T-helper 17 cell (primary cell): ENCODE data around the gene KLHL26. TPM values are rescaled to one million over a fixed set of nuclear protein-coding genes. Genes with fewer than 3 reads are reported as not detected.
"Not testable (repeated sequence)": the region's sequence is repeated elsewhere in the genome, so short reads cannot be mapped to it uniquely, and the experiment has no call there.

Source experiments
- ATAC-seq: fragments of 150-1000 bp; cut with Tn5 transposase; 2 replicates; pipeline ENCODE4 v1.10.0; 2021; ENCODE audit warnings: mild to moderate bottlenecking, moderate library complexity
- DNase-seq, 3 donors: peaks; one replicate each; pipeline versions ENCODE4 v3.0.0 to v3.0.0-alpha.2; 2020 to 2021
- H3K9me3 ChIP-seq: one replicate; pipeline ENCODE4 v1.7.0; 2013; ENCODE audit warnings: low read length, mild to moderate bottlenecking; ENCODE audit not compliant: control insufficient read depth, poor library complexity, severe bottlenecking
- H3K27ac Mint-ChIP-seq: one replicate; pipeline ENCODE4 v1.8.0; 2022; ENCODE audit warnings: mild to moderate bottlenecking, moderate library complexity, mixed read lengths
- H3K27me3 Mint-ChIP-seq: one replicate; pipeline ENCODE4 v1.8.0; 2022; ENCODE audit warnings: mixed read lengths
- H3K36me3 Mint-ChIP-seq: one replicate; pipeline ENCODE4 v1.8.0; 2022; ENCODE audit warnings: low read depth, mixed read lengths
- H3K4me1 Mint-ChIP-seq: one replicate; pipeline ENCODE4 v1.8.0; 2022; ENCODE audit warnings: mild to moderate bottlenecking, mixed read lengths
- H3K4me3 Mint-ChIP-seq: one replicate; pipeline ENCODE4 v1.8.0; 2022; ENCODE audit warnings: mild to moderate bottlenecking, moderate library complexity, mixed read lengths
- total RNA-seq, 4 donors: library from RNA in 2 of 4; stranded (reverse) in 2 of 4; gene quantifications; one replicate each; pipeline ENCODE4 v1.2.3 and lab custom pipeline; 2022 to 2026

Gene KLHL26
- total RNA-seq, 2 donors from 2014 or later: 13.0 to 17.9 TPM

- peaks cover 12% of the 10 kb centered on the region for H3K27me3 Mint-ChIP-seq
- H3K27ac Mint-ChIP-seq: peak overlapping the region; percentile 41
- no peaks in the 10 kb centered on the region for H3K36me3 Mint-ChIP-seq
- H3K4me3 Mint-ChIP-seq: peak overlapping the region; percentile 86
- H3K9me3 ChIP-seq: no peaks in the 10 kb centered on the region
- H3K4me1 Mint-ChIP-seq: peaks cover 12% of the 10 kb centered on the region
- ATAC-seq (no peak), DNase-seq (no peak)
These were observed 41.9 kb upstream of the KLHL26 start for GRCh38 chr19:18594824-18595373.

GRCh38 chr19:18595475-18595874 lies 41.4 kb upstream of the KLHL26 start:
- no peak overlapping the region for H3K27ac Mint-ChIP-seq

GRCh38 chr19:18596752-18597157 lies 40.1 kb upstream of the KLHL26 start:
- no peak for DNase-seq
- no peak for ATAC-seq
- Mint-ChIP-seq H3K27me3 (peaks cover 29% of the 10 kb centered on the region), H3K27ac (no peak overlapping the region), H3K4me3 (no peak overlapping the region), H3K36me3 (no peaks in the 10 kb centered on the region), H3K4me1 (peaks cover 6% of the 10 kb centered on the region)
- no peaks in the 10 kb centered on the region for H3K9me3 ChIP-seq

More at GRCh38 chr19:18595475-18595874, 41.4 kb upstream of the KLHL26 start:
- ATAC-seq (no peak), DNase-seq (no peak)
- Mint-ChIP-seq H3K4me1 (peaks cover 9% of the 10 kb centered on the region), H3K27me3 (peaks cover 18% of the 10 kb centered on the region), H3K4me3 (peak overlapping the region; percentile 63), H3K36me3 (no peaks in the 10 kb centered on the region)
- no peaks in the 10 kb centered on the region for H3K9me3 ChIP-seq

GRCh38 chr19:18597809-18598660 lies 38.8 kb upstream of the KLHL26 start:
- peaks cover 2% of the 10 kb centered on the region for H3K36me3 Mint-ChIP-seq
- DNase-seq: no peak
- peaks cover 40% of the 10 kb centered on the region for H3K27me3 Mint-ChIP-seq
- no peaks in the 10 kb centered on the region for H3K9me3 ChIP-seq
- no peak overlapping the region for H3K27ac Mint-ChIP-seq
- peaks cover 8% of the 10 kb centered on the region for H3K4me1 Mint-ChIP-seq
- ATAC-seq: no peak
- no peak overlapping the region for H3K4me3 Mint-ChIP-seq

GRCh38 chr19:18599485-18599884 lies 37.3 kb upstream of the KLHL26 start:
- ATAC-seq: no peak
- no peaks in the 10 kb centered on the region for H3K9me3 ChIP-seq
- Mint-ChIP-seq H3K36me3 (peaks cover 3% of the 10 kb centered on the region), H3K4me3 (no peak overlapping the region), H3K27ac (no peak overlapping the region), H3K4me1 (peaks cover 11% of the 10 kb centered on the region), H3K27me3 (peaks cover 46% of the 10 kb centered on the region)
- no peak for DNase-seq

- peaks cover 58% of the 10 kb centered on the region for H3K27me3 Mint-ChIP-seq
- H3K9me3 ChIP-seq, ATAC-seq, H3K27ac Mint-ChIP-seq, DNase-seq, H3K36me3 Mint-ChIP-seq, H3K4me3 Mint-ChIP-seq: not testable (repeated sequence)
- peaks cover 10% of the 10 kb centered on the region for H3K4me1 Mint-ChIP-seq
These were observed 36.0 kb upstream of the KLHL26 start for GRCh38 chr19:18600692-18601397.

GRCh38 chr19:18601875-18602274 lies 35.0 kb upstream of the KLHL26 start:
- DNase-seq: no peak
- no peaks in the 10 kb centered on the region for H3K9me3 ChIP-seq
- H3K4me3 Mint-ChIP-seq: no peak overlapping the region
- peaks cover 58% of the 10 kb centered on the region for H3K27me3 Mint-ChIP-seq
- H3K36me3 Mint-ChIP-seq: peaks cover 6% of the 10 kb centered on the region
- ATAC-seq: no peak
- H3K4me1 Mint-ChIP-seq: peaks cover 8% of the 10 kb centered on the region
- H3K27ac Mint-ChIP-seq: no peak overlapping the region

GRCh38 chr19:18603255-18603957 lies 33.4 kb upstream of the KLHL26 start:
- H3K27me3 Mint-ChIP-seq: peaks cover 69% of the 10 kb centered on the region
- H3K4me1 Mint-ChIP-seq: peaks cover 11% of the 10 kb centered on the region
- ATAC-seq (peak; percentile 70), DNase-seq (no peak)
- H3K4me3 Mint-ChIP-seq: no peak overlapping the region
- H3K36me3 Mint-ChIP-seq: peaks cover 8% of the 10 kb centered on the region
- H3K27ac Mint-ChIP-seq: no peak overlapping the region
- H3K9me3 ChIP-seq: no peaks in the 10 kb centered on the region

GRCh38 chr19:18603958-18604819 lies 32.6 kb upstream of the KLHL26 start:
- H3K36me3 Mint-ChIP-seq: peaks cover 10% of the 10 kb centered on the region
- peaks cover 17% of the 10 kb centered on the region for H3K4me1 Mint-ChIP-seq
- H3K27ac Mint-ChIP-seq: no peak overlapping the region
- H3K9me3 ChIP-seq: no peaks in the 10 kb centered on the region
- peaks cover 71% of the 10 kb centered on the region for H3K27me3 Mint-ChIP-seq
- no peak for ATAC-seq
- no peak overlapping the region for H3K4me3 Mint-ChIP-seq
- no peak for DNase-seq

- ATAC-seq (no peak), DNase-seq (no peak)
- no peak overlapping the region for H3K27ac Mint-ChIP-seq
- H3K27me3 Mint-ChIP-seq: peaks cover 71% of the 10 kb centered on the region
- peaks cover 12% of the 10 kb centered on the region for H3K36me3 Mint-ChIP-seq
- H3K9me3 ChIP-seq: no peaks in the 10 kb centered on the region
- peaks cover 20% of the 10 kb centered on the region for H3K4me1 Mint-ChIP-seq
- H3K4me3 Mint-ChIP-seq: no peak overlapping the region
These were observed 32.0 kb upstream of the KLHL26 start for GRCh38 chr19:18604820-18605159.

GRCh38 chr19:18605196-18605545 lies 31.7 kb upstream of the KLHL26 start:
- Mint-ChIP-seq H3K36me3 (peaks cover 12% of the 10 kb centered on the region), H3K4me1 (peaks cover 20% of the 10 kb centered on the region), H3K27ac (no peak overlapping the region), H3K4me3 (peak overlapping the region; percentile 50), H3K27me3 (peaks cover 71% of the 10 kb centered on the region)
- H3K9me3 ChIP-seq: no peaks in the 10 kb centered on the region
- ATAC-seq (no peak), DNase-seq (no peak)

- Mint-ChIP-seq H3K4me1 (peaks cover 20% of the 10 kb centered on the region), H3K27ac (no peak overlapping the region), H3K27me3 (peaks cover 65% of the 10 kb centered on the region), H3K36me3 (peaks cover 12% of the 10 kb centered on the region), H3K4me3 (peak overlapping the region; percentile 50)
- H3K9me3 ChIP-seq: no peaks in the 10 kb centered on the region
- ATAC-seq (no peak), DNase-seq (no peak)
These were observed 31.1 kb upstream of the KLHL26 start for GRCh38 chr19:18605546-18606280.
